AML-193 (cell line): ENCODE measurements around the gene KMT2D.

Experiments used
- DNase-seq, 2 experiments: peaks; one replicate each; lab custom pipeline; 2025; lab: John Stamatoyannopoulos, UW

Gene KMT2D

DNA sequence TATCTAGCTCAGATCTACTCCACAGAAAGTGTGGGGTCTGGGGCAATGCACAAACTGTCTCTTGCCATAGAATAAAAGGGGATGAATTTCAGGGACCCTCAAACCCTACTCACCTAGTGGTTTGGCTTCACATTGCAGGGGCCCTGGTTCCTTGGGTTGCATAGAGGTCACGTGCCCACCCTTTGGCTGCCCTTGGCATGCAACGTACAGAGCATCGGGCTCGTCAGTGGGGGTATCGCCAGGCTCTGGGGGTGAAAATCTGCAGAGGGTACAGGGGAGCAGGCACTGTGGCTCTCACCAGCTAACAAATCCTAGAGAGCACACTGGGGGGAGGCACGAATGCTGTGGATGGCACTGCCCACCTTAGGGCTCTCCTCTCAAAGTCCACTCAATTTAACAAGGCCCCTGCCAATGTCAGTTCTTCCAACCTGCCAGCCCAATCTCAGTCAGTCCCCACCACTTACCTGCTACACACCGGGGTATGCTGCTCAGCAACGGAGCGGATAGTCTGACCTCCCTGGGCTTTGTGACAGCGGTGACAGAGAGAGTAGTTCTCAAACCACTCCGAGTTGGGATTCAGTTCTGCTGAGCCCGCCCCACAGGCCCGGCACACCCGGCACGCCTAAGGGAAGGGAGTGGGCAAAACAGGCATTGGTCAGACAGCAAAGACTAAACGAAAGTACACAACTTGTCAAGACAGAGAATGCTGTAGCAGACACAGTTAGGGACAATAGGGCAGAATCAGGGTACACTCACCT, 8.0 kb downstream of the KMT2D start:
- no peak for DNase-seq

DNA sequence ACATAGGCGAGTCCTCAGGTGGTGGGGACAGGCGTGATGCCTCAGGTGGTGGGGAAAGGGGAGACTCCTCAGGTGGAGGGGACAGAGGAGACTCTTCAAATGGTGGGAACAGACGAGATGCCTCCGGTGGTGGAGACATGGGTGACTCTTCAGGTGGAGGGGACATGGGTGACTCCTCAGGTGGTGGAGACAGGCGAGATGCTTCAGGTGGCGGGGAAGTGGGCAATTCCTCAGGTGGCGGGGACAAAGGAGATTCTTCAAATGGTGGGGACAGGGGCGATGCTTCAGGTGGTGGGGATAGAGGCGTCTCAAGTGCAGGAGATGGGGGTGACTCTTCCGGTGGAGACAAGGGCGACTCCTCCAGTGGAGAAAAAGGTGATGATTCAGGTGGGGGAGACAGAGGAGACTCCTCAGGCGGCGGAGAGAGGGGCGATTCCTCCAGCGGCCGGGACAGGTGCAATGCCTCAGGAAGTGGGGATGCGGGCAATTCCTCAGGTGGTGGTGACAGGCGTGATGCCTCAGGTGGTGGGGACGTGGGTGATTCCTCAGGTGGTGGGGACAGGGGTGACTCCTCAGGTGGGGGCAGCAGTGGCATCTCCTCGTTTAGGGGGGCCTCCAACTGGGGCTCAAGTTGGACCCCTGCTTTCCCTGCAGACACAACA, 8.7 kb downstream of the KMT2D start:
- DNase-seq: no peak

DNA sequence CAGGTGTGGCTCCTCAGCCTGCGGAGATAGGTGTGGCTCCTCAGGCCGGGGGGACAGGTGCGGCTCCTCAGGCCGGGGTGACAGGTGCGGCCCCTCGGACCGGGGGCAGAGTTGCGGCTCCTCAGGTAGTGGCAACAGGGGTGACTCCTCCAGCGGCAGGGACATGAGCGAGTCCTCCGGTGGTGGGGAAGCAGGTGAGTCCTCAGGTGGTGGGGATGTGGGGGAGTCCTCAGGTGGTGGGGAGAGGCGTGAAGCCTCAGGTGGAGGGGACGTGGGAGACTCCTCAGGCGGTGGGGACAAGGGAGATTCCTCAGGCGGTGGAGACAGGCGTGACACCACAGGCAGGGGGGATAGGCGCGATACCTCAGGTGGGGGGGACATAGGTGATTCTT, 9.2 kb downstream of the KMT2D start:
- no peak for DNase-seq

DNA sequence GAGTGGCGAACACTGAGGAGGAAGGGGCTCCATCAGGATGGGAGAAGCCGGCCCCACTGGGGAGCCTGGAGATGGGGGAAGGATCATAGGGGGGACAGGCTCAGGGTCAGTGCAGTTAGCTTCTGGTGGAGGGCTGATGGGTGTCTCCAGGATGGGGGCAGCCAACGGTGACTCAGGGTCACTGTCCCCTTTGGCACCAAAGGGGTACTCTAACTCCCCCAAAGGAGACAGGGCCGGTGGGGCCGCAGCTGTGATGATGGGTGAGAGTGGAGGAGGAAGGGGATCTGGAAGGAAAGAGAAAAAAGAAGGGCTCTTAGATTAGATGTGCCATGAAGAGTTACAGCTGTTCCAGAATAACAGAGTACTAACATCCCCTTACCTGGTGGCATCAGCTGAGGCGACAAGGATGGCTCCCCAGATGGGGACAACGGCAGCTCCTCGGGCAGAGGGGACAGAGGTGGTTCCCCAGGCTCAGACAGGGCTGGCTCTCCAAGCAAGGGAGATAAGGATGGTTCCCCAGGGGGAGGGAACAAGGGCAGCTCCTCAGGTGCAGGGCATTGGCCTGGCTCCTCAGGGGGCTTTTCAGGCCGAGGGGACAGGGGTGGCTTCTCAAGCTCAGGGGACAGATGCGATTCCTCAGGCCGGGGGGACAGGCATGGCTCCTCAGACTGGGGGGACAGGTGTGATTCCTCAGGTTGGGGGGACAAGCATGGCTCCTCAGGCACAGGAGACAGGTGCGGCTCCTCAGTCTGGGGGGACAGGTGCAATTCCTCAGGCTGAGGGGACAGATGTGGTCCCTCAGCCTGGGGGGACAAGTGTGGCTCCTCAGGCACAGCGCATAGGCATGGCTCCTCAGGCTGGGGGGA, 9.9 kb downstream of the KMT2D start:
- DNase-seq: no peak

DNA sequence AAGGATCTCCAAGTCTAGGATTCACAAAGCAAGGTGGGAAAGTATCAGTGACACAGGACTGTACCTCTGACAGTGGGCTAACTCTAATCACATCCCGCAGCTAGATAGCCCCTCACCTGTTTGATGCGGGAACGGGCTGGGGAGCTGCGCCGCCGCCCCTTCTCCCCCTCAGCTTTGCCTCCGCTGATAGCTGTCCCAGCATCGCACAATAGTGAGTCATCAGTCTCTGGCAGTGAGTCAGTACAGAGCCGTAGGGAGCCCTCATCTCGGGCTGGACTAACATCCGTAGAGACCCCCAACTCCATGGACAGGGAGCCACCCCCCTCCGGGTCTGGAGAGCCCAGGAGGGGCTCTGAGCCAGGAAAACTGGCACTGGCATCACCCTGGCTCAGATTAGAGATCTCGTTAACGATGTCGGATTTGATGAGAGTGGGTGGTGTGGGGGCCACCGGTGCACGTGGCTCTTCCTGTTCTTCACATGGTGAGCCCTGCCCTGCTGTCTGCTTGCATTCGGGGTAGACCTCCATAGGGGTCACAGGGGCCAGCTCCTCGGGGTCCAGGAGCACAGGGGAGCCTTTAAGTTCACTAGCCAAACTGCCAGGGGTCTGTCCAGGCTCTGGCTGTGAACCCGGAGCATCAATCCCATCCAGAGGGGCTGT, 10.9 kb downstream of the KMT2D start:
- no peak for DNase-seq

DNA sequence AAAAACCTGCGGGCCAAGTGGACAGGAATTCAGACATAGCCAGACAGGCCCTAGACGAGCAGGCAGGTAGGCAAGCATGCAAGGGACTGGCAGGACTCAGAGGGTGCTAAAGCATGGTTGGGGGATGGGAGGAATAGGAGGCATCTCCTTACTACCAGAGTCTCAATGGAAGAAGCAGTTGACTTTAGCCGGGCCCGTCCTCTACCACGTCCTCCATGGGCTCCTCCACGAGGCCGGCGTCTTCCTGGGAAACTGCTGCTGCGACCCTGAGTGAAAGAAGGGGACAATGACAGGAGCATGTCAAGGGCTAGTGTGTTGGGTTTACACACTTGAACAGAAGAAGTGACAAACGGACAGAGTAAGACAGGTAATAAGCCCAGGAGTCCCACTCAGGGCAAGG, 11.6 kb downstream of the KMT2D start:
- no peak for DNase-seq

DNA sequence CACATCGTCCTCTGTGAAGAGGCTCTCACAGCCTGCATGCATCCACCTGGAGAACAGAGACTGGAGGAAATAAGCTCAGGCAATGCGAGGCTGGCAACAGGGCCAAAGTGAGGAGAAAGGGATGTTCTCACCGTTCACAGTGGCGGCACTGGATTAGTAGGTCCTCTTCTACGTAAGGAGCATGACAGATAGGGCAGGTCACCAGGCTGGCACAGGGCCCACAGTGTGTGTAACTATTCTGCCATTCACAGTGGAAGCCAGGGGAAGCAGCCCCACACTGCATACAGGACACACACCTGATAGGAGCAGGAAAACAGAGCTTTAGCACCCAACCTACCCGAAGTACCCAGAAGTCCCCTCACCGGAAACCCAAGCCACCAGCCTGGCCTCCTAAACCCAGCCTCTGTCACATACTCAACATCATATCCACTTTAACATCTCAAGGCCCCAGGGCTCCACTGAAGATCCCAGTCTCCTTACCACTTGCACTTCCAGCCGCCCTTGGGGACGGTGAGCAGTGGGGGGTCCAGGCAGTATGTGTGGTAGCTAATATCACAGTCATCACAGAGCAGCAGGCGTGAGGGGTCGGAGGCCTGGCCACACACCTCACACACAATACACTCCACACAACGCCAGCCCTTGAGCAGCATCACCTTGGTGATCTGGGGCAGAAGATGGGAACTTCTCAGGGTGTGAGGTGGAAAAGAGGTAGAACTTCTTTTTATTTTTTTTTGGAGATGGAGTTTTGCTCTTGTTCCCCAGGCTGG, 14.3 kb downstream of the KMT2D start:
- no peak for DNase-seq

DNA sequence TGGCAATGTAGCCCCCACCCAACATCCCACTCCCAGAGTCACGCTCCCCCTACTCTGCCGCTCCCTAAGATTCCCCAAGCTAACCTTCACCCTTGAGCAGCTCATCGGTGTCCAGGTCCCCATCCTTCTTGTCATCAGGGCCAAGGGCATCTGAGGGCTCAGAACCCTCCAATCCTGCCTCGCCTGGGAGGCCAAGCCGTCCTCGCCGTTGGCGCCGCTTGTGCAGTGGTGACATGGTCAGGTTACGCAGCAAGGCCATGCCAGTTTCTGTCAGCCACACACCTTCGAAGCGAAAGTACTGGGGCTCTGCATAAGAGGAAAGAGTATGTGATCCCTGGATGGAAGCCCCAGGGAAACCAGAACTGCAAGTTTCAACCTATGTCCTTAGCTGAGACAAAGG, 15.9 kb downstream of the KMT2D start:
- DNase-seq: no peak

DNA sequence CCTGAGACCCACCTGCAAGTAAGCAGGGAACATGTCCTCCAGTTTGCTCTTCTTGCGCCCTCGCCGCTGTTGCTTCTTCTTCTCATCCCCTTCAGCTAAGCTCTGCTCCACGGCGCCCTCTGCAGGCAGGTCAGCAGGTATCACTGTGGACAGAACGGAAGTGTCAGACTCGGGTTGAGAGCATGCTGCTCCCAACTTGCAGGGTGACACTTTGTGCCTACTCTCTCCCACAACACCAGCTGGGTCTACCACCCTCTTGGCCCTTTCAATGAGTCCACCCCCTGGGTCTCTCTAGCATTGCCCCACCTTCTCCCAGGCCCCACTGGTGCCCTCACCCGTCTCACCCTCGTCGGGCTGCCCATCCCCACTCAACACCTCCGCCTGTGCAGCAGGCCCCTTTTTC, 16.7 kb downstream of the KMT2D start:
- DNase-seq: peak; percentile 29 to 54

DNA sequence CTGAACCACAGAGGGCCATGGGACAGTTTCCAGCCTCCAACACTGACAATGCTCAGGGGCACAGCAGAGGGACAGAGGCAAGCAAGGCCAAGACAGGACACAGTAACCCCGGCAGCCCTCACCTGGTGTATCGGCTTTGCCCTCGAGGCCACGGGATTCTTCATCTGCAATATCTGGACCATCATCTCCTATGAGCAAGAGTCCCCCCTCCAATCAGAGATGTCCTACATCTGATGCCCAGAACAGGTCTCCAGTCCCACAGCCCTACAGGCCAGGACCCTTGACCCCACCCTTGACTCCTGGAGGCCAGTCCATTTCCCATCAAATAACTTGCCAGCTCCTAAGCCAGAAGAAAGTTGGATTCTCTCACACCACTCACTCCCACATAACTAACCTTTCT, 17.4 kb downstream of the KMT2D start:
- DNase-seq: no peak

DNA sequence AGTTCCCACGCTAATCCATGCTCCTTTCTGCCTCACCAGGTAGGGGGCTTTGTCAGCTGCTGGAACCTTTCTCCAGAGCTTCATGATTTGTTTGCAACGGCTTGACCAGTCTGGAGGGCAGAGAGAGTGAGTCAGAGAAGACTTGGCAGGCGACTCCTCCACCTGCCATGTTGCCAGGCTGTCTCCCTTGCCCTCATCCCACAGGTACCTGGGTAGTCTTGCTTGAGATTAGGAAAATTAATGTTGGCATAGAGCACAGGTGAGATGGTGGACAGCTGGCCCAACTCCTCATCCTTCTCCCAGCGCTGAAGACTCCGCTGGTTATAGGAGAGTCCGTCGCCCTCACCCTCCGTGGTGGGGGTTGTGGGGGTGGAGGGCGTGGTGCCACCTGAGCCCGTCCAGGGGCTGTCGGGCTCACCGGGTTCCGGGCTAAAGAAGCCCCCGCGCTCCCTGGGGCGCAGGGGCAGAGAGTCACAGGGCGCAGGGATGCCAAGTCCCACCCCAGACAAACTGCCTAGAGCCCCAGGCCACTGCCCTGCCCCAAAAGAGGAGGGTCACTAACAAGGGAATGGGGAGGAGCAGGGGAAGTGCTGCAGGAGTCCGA, 18.6 kb downstream of the KMT2D start:
- DNase-seq: no peak

DNA sequence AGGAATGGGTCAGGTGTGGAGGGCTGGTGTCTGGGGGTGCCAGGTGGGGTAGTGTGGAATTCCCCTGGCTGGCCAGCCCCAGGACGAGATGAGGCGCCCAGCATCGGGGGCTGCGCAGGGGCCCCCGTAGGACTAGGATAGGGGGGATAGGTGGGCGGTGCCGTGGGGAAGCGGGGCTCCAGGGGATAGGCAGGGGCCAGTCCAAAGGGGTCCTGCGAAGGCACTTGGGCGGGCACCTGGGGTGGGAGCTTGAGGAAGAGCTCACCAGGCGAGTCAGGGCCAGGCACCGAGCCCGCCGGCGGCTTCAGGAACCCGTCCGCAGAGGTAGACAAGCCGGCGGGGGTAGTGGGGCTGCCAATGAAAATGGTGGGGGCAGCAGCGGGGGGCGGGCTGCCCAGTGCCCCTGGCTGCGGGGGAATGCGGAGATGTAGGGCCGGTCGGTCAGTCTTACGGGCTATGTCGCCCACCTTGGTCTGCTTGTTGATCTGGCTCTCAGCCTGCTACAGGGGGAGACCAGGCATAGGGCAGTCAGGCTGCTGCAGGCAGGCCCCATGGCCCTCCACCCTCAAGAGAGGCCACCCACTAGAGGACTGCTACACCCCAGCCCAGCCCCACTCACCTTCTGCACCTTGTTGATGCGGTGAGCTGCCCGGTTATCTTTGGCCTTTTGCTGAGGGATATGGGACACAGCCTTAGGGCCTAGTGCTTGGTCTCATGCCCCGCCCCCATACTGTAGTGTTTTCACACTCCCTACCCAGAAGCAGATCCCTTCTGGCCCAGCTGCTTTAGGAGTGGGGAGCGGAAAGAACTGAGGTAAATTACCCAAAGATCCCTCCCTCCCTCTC, 19.3 kb downstream of the KMT2D start:
- no peak for DNase-seq

DNA sequence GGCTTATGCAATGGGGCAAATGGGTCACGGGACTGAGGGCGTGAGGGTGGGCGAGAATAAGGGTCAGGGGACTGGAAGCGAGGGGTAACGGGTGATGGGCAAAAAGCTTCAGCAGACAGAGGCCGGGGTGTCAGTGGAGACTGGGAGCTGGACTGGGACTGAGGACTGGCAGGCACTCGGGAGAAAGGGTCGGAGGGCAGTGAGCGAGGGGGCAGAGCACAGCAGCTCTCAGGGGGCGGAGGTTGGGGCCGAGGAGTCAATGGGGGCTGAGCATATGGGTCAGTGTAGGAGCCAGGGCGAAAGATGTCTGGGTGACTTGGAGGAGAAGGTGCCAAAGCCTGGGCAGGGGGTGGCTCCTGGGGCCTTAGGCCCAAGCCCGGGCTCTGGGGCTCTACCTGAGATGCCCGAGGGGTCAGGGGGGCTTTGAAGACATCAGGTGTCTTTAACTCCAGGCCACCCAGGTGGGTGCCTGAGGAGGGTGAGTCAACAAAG, 20.2 kb downstream of the KMT2D start:
- DNase-seq: no peak

DNA sequence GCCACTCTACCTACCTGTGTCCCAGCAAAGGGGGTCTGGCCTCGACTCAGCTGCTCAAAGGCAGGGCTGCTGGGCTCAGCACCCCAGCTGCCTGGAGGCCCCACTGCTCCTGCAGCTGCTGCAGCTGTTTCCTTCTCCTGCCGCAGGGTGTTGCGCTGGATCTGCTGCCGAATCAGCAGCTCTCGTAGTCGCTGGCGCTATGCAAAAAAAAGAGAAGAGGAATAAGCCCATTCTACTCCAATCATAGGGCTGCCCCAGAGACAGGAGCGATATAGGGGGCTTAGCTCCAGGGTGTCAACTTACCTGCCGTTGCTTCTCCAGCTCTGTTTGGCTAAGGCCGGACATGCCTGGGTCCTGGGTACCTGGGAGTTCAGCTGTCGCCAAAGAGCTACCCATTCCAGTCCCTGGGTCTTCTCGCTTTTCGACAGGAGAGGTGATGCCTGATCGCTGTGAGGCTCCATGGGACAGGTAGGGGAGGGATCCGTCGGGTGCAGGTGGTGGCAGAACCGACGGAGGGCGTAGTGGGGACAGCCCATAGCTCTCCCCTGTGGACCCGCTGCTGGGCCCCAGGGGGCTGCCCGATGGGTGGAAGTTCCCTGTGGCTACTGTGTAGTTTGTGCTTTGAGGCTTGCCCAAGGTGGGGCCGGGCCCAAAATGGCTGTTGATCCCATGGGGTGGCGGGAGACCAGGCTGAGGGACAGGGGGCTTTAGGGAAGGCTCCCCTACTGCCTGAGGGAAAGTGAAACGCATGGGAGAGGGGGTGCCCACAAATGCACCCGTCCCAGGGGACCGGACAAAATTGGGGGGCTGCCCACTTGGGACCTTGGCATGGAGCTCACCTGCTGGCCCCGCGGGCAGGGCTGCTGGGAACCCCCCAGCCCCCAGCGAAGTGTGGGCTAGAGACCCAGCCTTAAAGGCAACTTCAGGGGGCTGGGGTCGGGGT, 20.9 kb downstream of the KMT2D start:
- no peak for DNase-seq

DNA sequence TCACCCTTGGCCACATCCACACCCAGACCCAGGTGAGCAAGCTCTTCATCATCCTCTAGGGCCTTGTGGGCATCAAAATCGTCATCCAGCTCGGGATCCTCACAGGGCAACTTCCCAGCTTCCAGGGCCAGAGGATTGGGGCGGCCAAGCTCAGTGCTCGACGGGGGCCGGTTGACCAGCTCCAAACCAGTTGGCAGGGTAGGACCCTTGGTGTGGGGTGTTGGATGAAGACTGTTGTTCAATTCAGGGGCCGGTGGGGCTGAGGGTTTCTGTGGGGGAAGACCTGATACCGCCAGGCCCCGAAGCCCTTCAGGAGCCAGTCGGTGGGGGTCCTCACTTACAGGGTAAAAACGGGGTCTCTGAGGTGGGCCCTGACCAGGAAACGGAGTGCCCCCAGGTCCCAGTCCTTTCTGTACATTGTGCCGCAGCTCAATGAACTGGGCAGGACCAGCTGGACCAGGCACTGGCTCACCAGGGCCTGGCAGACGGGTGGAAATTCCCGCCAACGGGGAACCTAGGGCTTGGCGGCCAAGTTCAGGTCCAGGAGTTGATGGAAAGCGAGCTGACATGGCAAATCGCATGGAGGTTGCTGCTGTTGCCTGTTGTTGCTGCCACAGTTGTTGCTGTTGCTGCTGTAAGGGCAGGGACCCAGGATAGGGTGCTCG, 22.2 kb downstream of the KMT2D start:
- no peak for DNase-seq

DNA sequence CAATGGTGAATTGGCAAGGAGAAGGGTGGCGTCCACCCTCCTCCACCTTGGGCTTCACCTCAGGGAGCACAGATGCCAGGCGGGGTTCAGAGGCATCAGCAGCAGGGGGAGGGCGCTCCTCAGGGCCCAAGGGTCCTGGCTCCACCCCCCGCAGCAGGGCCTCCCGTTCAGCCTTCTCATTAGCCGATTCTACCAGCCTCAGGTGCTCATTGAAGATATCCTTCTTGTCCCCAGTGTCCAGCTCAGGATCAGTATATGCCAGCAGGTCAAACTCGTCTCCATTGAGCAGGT, 22.7 kb downstream of the KMT2D start:
- DNase-seq: no peak

DNA sequence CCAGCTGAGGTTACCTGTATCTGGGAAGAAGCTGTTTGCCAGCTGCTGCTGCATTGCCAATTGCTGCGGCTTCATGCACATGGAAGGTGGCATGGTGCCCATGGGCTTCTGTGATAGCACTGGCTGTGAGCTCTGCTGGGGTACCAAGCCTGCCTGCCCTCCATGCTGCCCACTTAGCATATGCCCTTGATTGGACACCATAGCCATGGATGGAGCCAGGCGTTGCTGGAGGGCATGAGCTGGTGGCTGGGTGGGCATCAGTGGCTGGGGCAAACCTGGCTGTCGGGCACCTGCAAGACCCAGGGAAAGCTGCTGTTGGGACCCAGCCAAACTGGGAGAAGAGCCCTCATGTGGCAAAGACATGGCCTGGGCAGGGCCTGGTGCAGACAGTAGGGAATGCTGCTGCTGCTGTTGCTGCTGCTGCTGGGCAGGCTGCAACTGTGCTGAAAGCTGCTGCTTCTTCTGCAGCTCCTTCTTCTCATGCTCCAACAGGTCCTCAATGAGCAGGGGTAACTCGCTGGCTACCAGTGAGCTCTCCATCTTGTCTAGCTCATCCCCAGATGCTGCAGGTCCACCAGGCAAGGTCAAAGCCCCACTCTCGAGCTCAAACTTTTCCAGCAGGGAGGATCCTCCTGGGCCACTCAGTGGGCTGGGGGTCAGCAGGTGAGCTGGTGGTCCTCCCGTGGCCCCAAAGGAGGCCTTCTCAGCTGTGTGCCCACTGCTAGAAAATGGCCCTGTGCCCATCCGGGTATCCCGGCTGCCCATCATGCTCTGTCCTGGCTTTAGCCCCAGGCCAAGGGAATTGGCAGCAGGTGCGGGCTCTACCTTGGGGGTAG, 23.3 kb downstream of the KMT2D start:
- DNase-seq: no peak

DNA sequence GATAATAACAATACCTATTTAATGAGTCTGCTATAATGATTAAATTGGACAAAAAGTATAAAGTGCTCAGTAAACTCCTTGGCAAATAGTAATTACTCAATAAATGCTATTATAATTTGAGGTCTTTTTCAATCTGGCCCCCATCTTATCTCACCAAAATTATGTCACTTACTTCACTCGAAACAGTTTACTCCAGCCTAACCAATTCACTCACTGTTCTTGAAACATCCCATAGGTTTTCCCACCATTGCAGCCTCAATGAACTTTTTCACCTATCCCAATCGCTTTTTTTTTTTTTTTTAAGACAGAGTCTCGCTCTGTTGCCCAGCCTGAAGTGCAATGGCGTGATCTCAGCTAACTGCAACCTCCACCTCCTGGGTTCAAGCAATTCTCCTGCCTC, 24.6 kb downstream of the KMT2D start:
- DNase-seq: no peak
